OCI-M2 (cell line): ENCODE data around the gene HGFAC.

Experiments
- DNase-seq: peaks from one replicate; lab custom pipeline; 2025; ENCODE audit not compliant: unreplicated experiment; lab: John Stamatoyannopoulos, UW

HGFAC gene

GRCh38 chr4:3471886-3472285 is 30.1 kb downstream of the HGFAC start:
- DNase-seq: no peak

- DNase-seq: no peak
Observed at GRCh38 chr4:3472411-3473141, 30.8 kb downstream of the HGFAC start.

- no peak for DNase-seq
Observed at GRCh38 chr4:3473181-3473950, 31.6 kb downstream of the HGFAC start.

GRCh38 chr4:3473996-3474765 is 32.4 kb downstream of the HGFAC start:
- no peak for DNase-seq

GRCh38 chr4:3475041-3475712 is 33.4 kb downstream of the HGFAC start:
- no peak for DNase-seq

GRCh38 chr4:3475713-3476260 is 34.0 kb downstream of the HGFAC start:
- no peak for DNase-seq

- no peak for DNase-seq
Observed at GRCh38 chr4:3476341-3476747, 34.6 kb downstream of the HGFAC start.

GRCh38 chr4:3476936-3477749 is 35.4 kb downstream of the HGFAC start:
- no peak for DNase-seq

GRCh38 chr4:3477750-3478430 is 36.1 kb downstream of the HGFAC start:
- DNase-seq: no peak

GRCh38 chr4:3478446-3479357 is 36.9 kb downstream of the HGFAC start:
- DNase-seq: no peak

GRCh38 chr4:3479358-3480101 is 37.8 kb downstream of the HGFAC start:
- no peak for DNase-seq

GRCh38 chr4:3480528-3481112 is 38.9 kb downstream of the HGFAC start:
- DNase-seq: peak; percentile 20

GRCh38 chr4:3481113-3481531 is 39.4 kb downstream of the HGFAC start:
- no peak for DNase-seq

GRCh38 chr4:3481783-3482393 is 40.1 kb downstream of the HGFAC start:
- DNase-seq: no peak

GRCh38 chr4:3482707-3483106 is 40.9 kb downstream of the HGFAC start:
- no peak for DNase-seq

- no peak for DNase-seq
Observed at GRCh38 chr4:3483471-3483921, 41.7 kb downstream of the HGFAC start.
